ENCODE results near the gene DYNC2H1.

Gene DYNC2H1

DNA sequence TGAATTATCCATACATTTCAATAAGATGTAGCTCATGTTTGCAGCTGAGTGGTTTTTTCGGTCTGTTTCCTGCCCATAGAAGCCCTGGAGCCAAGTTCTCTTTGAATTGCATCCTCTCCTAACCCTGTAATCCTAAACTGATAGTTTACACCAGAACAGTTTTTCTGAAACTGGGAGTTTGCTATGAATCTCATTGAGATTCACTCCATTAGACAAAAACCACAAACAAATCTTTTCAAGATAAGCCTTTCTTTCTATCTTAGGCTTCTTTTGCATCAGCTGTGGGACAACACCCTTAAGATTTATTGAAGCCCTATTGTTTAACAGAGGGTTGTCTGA, 324.8 kb downstream of the DYNC2H1 start:
- no peak for TF ChIP-seq EZH2 (IDR thresholded peaks at IDR 0.05; ENCODE audit: borderline replicate concordance, low read depth, low read length, severe bottlenecking)
- no peak for TF ChIP-seq CTCF (IDR thresholded peaks at IDR 0.05; ENCODE audit: borderline replicate concordance, extremely low read depth, low read length, poor library complexity, severe bottlenecking)
- no peaks in the 10 kb centered on the region for H4K20me1 ChIP-seq (ENCODE audit: insufficient read depth, low read length)
- DNase-seq = no peak
- no peaks in the 10 kb centered on the region for H3K79me2 ChIP-seq (ENCODE audit: insufficient read depth, low read length)
- no peak overlapping the region for H3K4me2 ChIP-seq (ENCODE audit: insufficient read depth, low read length)
- H3K27ac ChIP-seq (ENCODE audit: low read length) = no peak overlapping the region
- H2AFZ ChIP-seq (ENCODE audit: low read depth, low read length) = no peak overlapping the region
- no peaks in the 10 kb centered on the region for H3K27me3 ChIP-seq (ENCODE audit: insufficient read depth, low read length, poor library complexity)
- H3K4me3 ChIP-seq (ENCODE audit: low read depth in 1 of 2, low read length in 2 of 2) = no peak overlapping the region
- H3K9ac ChIP-seq (ENCODE audit: low read depth, low read length) = no peak overlapping the region
- no peaks in the 10 kb centered on the region for H3K9me3 ChIP-seq (ENCODE audit: insufficient read depth, low read length, severe bottlenecking)
- H3K4me1 ChIP-seq (ENCODE audit: insufficient read depth, low read length) = no peaks in the 10 kb centered on the region
- no peak for ATAC-seq (ENCODE audit: insufficient read depth, low read depth)
- no peaks in the 10 kb centered on the region for H3K36me3 ChIP-seq (ENCODE audit: insufficient read depth, low read length)

DNA sequence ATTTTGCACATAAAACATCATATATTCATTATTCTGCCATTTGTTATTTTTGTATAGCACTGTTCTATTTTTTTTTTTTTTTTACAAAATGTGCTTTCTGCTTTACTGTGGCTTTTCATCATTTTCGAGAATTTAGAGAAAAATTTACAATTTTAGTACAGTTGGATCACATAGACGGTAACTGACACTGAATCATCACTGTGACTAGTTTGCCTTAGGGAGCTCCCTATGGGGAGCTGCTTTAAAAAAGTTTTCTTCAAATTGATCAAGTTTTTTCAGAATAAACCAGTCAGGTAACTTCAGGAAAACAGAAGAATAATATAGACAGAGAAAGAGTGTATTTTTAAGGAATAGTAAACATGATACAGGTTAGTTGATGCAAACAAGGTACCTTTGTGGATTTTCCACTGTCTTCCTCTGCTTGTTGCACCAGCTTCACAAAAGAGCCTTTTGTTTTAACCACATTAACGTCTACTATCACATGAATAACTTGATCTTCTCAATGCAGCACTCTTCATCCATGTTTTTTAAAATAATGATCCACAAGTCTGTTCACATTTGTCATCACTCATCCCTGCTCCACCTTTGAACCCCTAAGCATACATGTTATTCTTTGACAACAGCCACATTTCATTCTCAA, 327.0 kb downstream of the DYNC2H1 start:
- Histone ChIP-seq H3K4me2 (ENCODE audit: insufficient read depth, low read length) (no peak overlapping the region), H3K9ac (ENCODE audit: low read depth, low read length) (no peak overlapping the region), H3K27me3 (ENCODE audit: insufficient read depth, low read length, poor library complexity) (no peaks in the 10 kb centered on the region), H3K4me3 (ENCODE audit: low read depth in 1 of 2, low read length in 2 of 2) (no peak overlapping the region), H4K20me1 (ENCODE audit: insufficient read depth, low read length) (no peaks in the 10 kb centered on the region), H2AFZ (ENCODE audit: low read depth, low read length) (no peak overlapping the region), H3K79me2 (ENCODE audit: insufficient read depth, low read length) (no peaks in the 10 kb centered on the region), H3K36me3 (ENCODE audit: insufficient read depth, low read length) (no peaks in the 10 kb centered on the region), H3K27ac (ENCODE audit: low read length) (no peak overlapping the region), H3K9me3 (ENCODE audit: insufficient read depth, low read length, severe bottlenecking) (no peaks in the 10 kb centered on the region), H3K4me1 (ENCODE audit: insufficient read depth, low read length) (no peaks in the 10 kb centered on the region)
- TF ChIP-seq CTCF (IDR thresholded peaks at IDR 0.05; ENCODE audit: borderline replicate concordance, extremely low read depth, low read length, poor library complexity, severe bottlenecking) = no peak
- no peak for TF ChIP-seq EZH2 (IDR thresholded peaks at IDR 0.05; ENCODE audit: borderline replicate concordance, low read depth, low read length, severe bottlenecking)
- DNase-seq (no peak), ATAC-seq (ENCODE audit: insufficient read depth, low read depth) (no peak)

- Histone ChIP-seq H3K36me3 (ENCODE audit: insufficient read depth, low read length) (no peaks in the 10 kb centered on the region), H3K4me1 (ENCODE audit: insufficient read depth, low read length) (no peaks in the 10 kb centered on the region), H3K9me3 (ENCODE audit: insufficient read depth, low read length, severe bottlenecking) (no peaks in the 10 kb centered on the region), H3K79me2 (ENCODE audit: insufficient read depth, low read length) (no peaks in the 10 kb centered on the region), H3K4me3 (ENCODE audit: low read depth in 1 of 2, low read length in 2 of 2) (no peak overlapping the region), H4K20me1 (ENCODE audit: insufficient read depth, low read length) (no peaks in the 10 kb centered on the region), H2AFZ (ENCODE audit: low read depth, low read length) (no peak overlapping the region), H3K27ac (ENCODE audit: low read length) (no peak overlapping the region), H3K4me2 (ENCODE audit: insufficient read depth, low read length) (no peak overlapping the region), H3K9ac (ENCODE audit: low read depth, low read length) (no peak overlapping the region), H3K27me3 (ENCODE audit: insufficient read depth, low read length, poor library complexity) (no peaks in the 10 kb centered on the region)
- no peak for DNase-seq
- no peak for TF ChIP-seq CTCF (IDR thresholded peaks at IDR 0.05; ENCODE audit: borderline replicate concordance, extremely low read depth, low read length, poor library complexity, severe bottlenecking)
- no peak for TF ChIP-seq EZH2 (IDR thresholded peaks at IDR 0.05; ENCODE audit: borderline replicate concordance, low read depth, low read length, severe bottlenecking)
- ATAC-seq (ENCODE audit: insufficient read depth, low read depth) = no peak
Measured at GRCh38 chr11:103441021-103441420, 331.8 kb downstream of the DYNC2H1 start.

DNA sequence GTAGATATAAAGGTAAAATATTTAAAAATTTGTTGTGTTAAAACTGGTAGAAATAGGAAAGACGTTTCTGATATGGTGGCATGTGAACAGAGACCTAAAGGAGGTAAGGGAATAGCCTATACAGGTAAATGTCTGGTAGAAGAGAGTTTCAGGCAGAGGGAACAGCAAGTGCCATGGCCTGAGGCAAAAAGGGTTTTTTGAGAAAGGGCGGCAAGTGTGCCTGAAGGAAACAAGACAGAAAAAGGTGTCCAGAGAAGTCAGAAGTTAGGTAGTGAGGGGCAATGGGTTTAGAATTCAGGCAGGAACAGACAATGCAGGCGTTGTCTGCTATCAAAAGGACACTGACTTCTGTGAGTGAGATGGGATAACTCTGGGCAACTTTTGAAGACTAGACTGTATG, 339.7 kb downstream of the DYNC2H1 start:
- ATAC-seq (ENCODE audit: insufficient read depth, low read depth) = no peak

More for the DNA sequence above, 339.7 kb downstream of the DYNC2H1 start:
- no peak overlapping the region for H3K4me3 ChIP-seq (ENCODE audit: low read depth in 1 of 2, low read length in 2 of 2)
- H2AFZ ChIP-seq (ENCODE audit: low read depth, low read length) = no peak overlapping the region
- H4K20me1 ChIP-seq (ENCODE audit: insufficient read depth, low read length) = no peaks in the 10 kb centered on the region
- no peak overlapping the region for H3K9ac ChIP-seq (ENCODE audit: low read depth, low read length)
- no peaks in the 10 kb centered on the region for H3K4me1 ChIP-seq (ENCODE audit: insufficient read depth, low read length)
- H3K27me3 ChIP-seq (ENCODE audit: insufficient read depth, low read length, poor library complexity) = no peaks in the 10 kb centered on the region
- TF ChIP-seq EZH2 (IDR thresholded peaks at IDR 0.05; ENCODE audit: borderline replicate concordance, low read depth, low read length, severe bottlenecking) (no peak), CTCF (IDR thresholded peaks at IDR 0.05; ENCODE audit: borderline replicate concordance, extremely low read depth, low read length, poor library complexity, severe bottlenecking) (no peak)
- H3K36me3 ChIP-seq (ENCODE audit: insufficient read depth, low read length) = no peaks in the 10 kb centered on the region
- no peaks in the 10 kb centered on the region for H3K9me3 ChIP-seq (ENCODE audit: insufficient read depth, low read length, severe bottlenecking)
- H3K27ac ChIP-seq (ENCODE audit: low read length) = no peak overlapping the region
- no peaks in the 10 kb centered on the region for H3K79me2 ChIP-seq (ENCODE audit: insufficient read depth, low read length)
- H3K4me2 ChIP-seq (ENCODE audit: insufficient read depth, low read length) = no peak overlapping the region
- no peak for DNase-seq
